H1 (cell line): ENCODE data around the gene HYCC1. TPM values are rescaled to one million over a fixed set of nuclear protein-coding genes. Genes with fewer than 3 reads are reported as not detected.

ENCODE experiments used
- CTBP2 ChIP-seq: IDR thresholded peaks from 2 replicates; pipeline ENCODE4 v1.7.0; 2011; ENCODE audit warnings: borderline replicate concordance, mild to moderate bottlenecking, moderate library complexity, mixed read lengths, low read length; ENCODE audit not compliant: insufficient read depth, insufficient read length
- SRF ChIP-seq: IDR thresholded peaks from 2 replicates; pipeline ENCODE4 v1.6.1; 2011; ENCODE audit warnings: mild to moderate bottlenecking, low read depth, low read length, moderate library complexity
- polyA plus RNA-seq, 7 experiments: library from polyadenylated mRNA; depleted of rRNA in 3 of 7; stranded (reverse) in 5 of 7; unstranded in 2 of 7; fragments of >200 nt in 5 of 7; fragments of 200-250 nt in 2 of 7; gene quantifications; 1 replicate in 5 of 7; 2 replicates in 1 of 7; 4 replicates in 1 of 7; pipeline versions ENCODE4 v1.2.1 to v1.2.3, GENCODE V29; 2011 to 2013; ENCODE audit warnings: missing spikeins in 2 of 7, mixed read lengths in 2 of 7
- total RNA-seq: library from RNA; stranded (reverse); fragmentation: NEBNext Ultra II Directional; extraction: Animal tissue kit (Norgen Biotek cat#: 25700); gene quantifications from 2 replicates; pipeline ENCODE4 v1.2.1, GENCODE V29; 2021

HYCC1 gene
- total and polyA plus RNA-seq, 2 of the 8 experiments (the other 6 are each of a cell fraction or from before 2014, with no cell fraction given), result 20.2 to 142 TPM

GRCh38 chr7:23022851-23023250 lies 8.9 kb upstream of the HYCC1 start (continued):
- no peak for TF ChIP-seq SRF
- no peak for TF ChIP-seq CTBP2
